ENCODE measurements around the gene DGCR2.
A peak's percentile ranks its signal among the peaks of the same experiment; 100 is the strongest.

The DGCR2 gene

GRCh38 chr22:19149991-19150390 lies 27.8 kb upstream of the DGCR2 start, which contains the start of gene GSC2:
TSS of gene GSC2 (minus strand) at chr22:19150292. CDS start at chr22:19150283, 9 bp downstream.
- H3K27ac Mint-ChIP-seq, result no peak within 1 kb of the TSS
- H3K27me3 Mint-ChIP-seq, result peaks cover 52% of the 10 kb centered on the region
- no peaks in the 10 kb centered on the region for H3K36me3 Mint-ChIP-seq (ENCODE audit: low read depth)
- no peaks in the 10 kb centered on the region for H3K9me3 Mint-ChIP-seq
- DNase-seq, result no peak
- H3K4me1 Mint-ChIP-seq (ENCODE audit: low read depth), result peaks cover 5% of the 10 kb centered on the region
- peak within 1 kb of the TSS; percentile 32 for H3K4me3 Mint-ChIP-seq

GRCh38 chr22:19149047-19149883 lies 27.1 kb upstream of the DGCR2 start:
- Mint-ChIP-seq H3K27me3 (peaks cover 47% of the 10 kb centered on the region), H3K4me3 (peak overlapping the region; percentile 32), H3K9me3 (no peaks in the 10 kb centered on the region), H3K36me3 (ENCODE audit: low read depth) (peaks cover 3% of the 10 kb centered on the region), H3K27ac (no peak overlapping the region), H3K4me1 (ENCODE audit: low read depth) (peaks cover 9% of the 10 kb centered on the region)
- peak; percentile 60 for DNase-seq

GRCh38 chr22:19148417-19149046 lies 26.3 kb upstream of the DGCR2 start:
- DNase-seq, result no peak
- H3K9me3 Mint-ChIP-seq, result no peaks in the 10 kb centered on the region
- no peak overlapping the region for H3K27ac Mint-ChIP-seq
- H3K4me3 Mint-ChIP-seq, result no peak overlapping the region
- H3K27me3 Mint-ChIP-seq, result peaks cover 43% of the 10 kb centered on the region
- H3K4me1 Mint-ChIP-seq (ENCODE audit: low read depth), result peaks cover 15% of the 10 kb centered on the region
- H3K36me3 Mint-ChIP-seq (ENCODE audit: low read depth), result peaks cover 8% of the 10 kb centered on the region

GRCh38 chr22:19147195-19147780 lies 25.1 kb upstream of the DGCR2 start:
- Mint-ChIP-seq H3K4me3 (no peak overlapping the region), H3K9me3 (no peaks in the 10 kb centered on the region), H3K4me1 (ENCODE audit: low read depth) (peaks cover 23% of the 10 kb centered on the region), H3K27me3 (peaks cover 34% of the 10 kb centered on the region), H3K36me3 (ENCODE audit: low read depth) (peaks cover 15% of the 10 kb centered on the region), H3K27ac (no peak overlapping the region)
- no peak for DNase-seq

- H3K9me3 Mint-ChIP-seq, result no peaks in the 10 kb centered on the region
- no peak overlapping the region for H3K27ac Mint-ChIP-seq
- peaks cover 27% of the 10 kb centered on the region for H3K4me1 Mint-ChIP-seq (ENCODE audit: low read depth)
- peaks cover 23% of the 10 kb centered on the region for H3K36me3 Mint-ChIP-seq (ENCODE audit: low read depth)
- peaks cover 27% of the 10 kb centered on the region for H3K27me3 Mint-ChIP-seq
- DNase-seq, result no peak
- H3K4me3 Mint-ChIP-seq, result no peak overlapping the region
Observed at GRCh38 chr22:19146215-19146968, 24.2 kb upstream of the DGCR2 start.

GRCh38 chr22:19143967-19144400 lies 21.8 kb upstream of the DGCR2 start:
- peaks cover 14% of the 10 kb centered on the region for H3K27me3 Mint-ChIP-seq
- H3K4me3 Mint-ChIP-seq, result peak overlapping the region; percentile 98
- peak overlapping the region; percentile 98 for H3K27ac Mint-ChIP-seq
- H3K36me3 Mint-ChIP-seq (ENCODE audit: low read depth), result peaks cover 47% of the 10 kb centered on the region
- peak; percentile 49 for DNase-seq
- H3K9me3 Mint-ChIP-seq, result no peaks in the 10 kb centered on the region
- peaks cover 23% of the 10 kb centered on the region for H3K4me1 Mint-ChIP-seq (ENCODE audit: low read depth)

GRCh38 chr22:19143212-19143611 lies 21.0 kb upstream of the DGCR2 start:
- peaks cover 54% of the 10 kb centered on the region for H3K36me3 Mint-ChIP-seq (ENCODE audit: low read depth)
- H3K27me3 Mint-ChIP-seq, result peaks cover 7% of the 10 kb centered on the region
- DNase-seq, result no peak
- H3K9me3 Mint-ChIP-seq, result no peaks in the 10 kb centered on the region
- H3K27ac Mint-ChIP-seq, result peak overlapping the region; percentile 98
- H3K4me3 Mint-ChIP-seq, result peak overlapping the region; percentile 98
- peaks cover 23% of the 10 kb centered on the region for H3K4me1 Mint-ChIP-seq (ENCODE audit: low read depth)

- Mint-ChIP-seq H3K36me3 (ENCODE audit: low read depth) (peaks cover 62% of the 10 kb centered on the region), H3K27ac (no peak overlapping the region), H3K4me3 (peak overlapping the region; percentile 52), H3K9me3 (no peaks in the 10 kb centered on the region), H3K27me3 (no peaks in the 10 kb centered on the region), H3K4me1 (ENCODE audit: low read depth) (peaks cover 23% of the 10 kb centered on the region)
- DNase-seq, result no peak
Observed at GRCh38 chr22:19142394-19142793, 20.2 kb upstream of the DGCR2 start.

- no peak overlapping the region for H3K27ac Mint-ChIP-seq
- peaks cover 82% of the 10 kb centered on the region for H3K36me3 Mint-ChIP-seq (ENCODE audit: low read depth)
- no peaks in the 10 kb centered on the region for H3K27me3 Mint-ChIP-seq
- peaks cover 23% of the 10 kb centered on the region for H3K4me1 Mint-ChIP-seq (ENCODE audit: low read depth)
- no peak overlapping the region for H3K4me3 Mint-ChIP-seq
- DNase-seq, result no peak
- H3K9me3 Mint-ChIP-seq, result no peaks in the 10 kb centered on the region
Observed at GRCh38 chr22:19139974-19140373, 17.8 kb upstream of the DGCR2 start.

GRCh38 chr22:19139001-19139356 lies 16.8 kb upstream of the DGCR2 start:
- peaks cover 86% of the 10 kb centered on the region for H3K36me3 Mint-ChIP-seq (ENCODE audit: low read depth)
- no peaks in the 10 kb centered on the region for H3K9me3 Mint-ChIP-seq
- DNase-seq, result no peak
- peaks cover 16% of the 10 kb centered on the region for H3K4me1 Mint-ChIP-seq (ENCODE audit: low read depth)
- H3K4me3 Mint-ChIP-seq, result no peak overlapping the region
- H3K27ac Mint-ChIP-seq, result no peak overlapping the region
- H3K27me3 Mint-ChIP-seq, result no peaks in the 10 kb centered on the region

GRCh38 chr22:19138217-19139000 lies 16.2 kb upstream of the DGCR2 start:
- no peak for DNase-seq
- H3K9me3 Mint-ChIP-seq, result no peaks in the 10 kb centered on the region
- H3K4me3 Mint-ChIP-seq, result no peak overlapping the region
- H3K27ac Mint-ChIP-seq, result no peak overlapping the region
- H3K4me1 Mint-ChIP-seq (ENCODE audit: low read depth), result peaks cover 12% of the 10 kb centered on the region
- H3K27me3 Mint-ChIP-seq, result no peaks in the 10 kb centered on the region
- H3K36me3 Mint-ChIP-seq (ENCODE audit: low read depth), result peaks cover 88% of the 10 kb centered on the region

- Mint-ChIP-seq H3K27me3 (no peaks in the 10 kb centered on the region), H3K27ac (peak overlapping the region; percentile 11), H3K4me3 (no peak overlapping the region), H3K9me3 (no peaks in the 10 kb centered on the region), H3K36me3 (ENCODE audit: low read depth) (peaks cover 92% of the 10 kb centered on the region), H3K4me1 (ENCODE audit: low read depth) (peaks cover 6% of the 10 kb centered on the region)
- no peak for DNase-seq
Observed at GRCh38 chr22:19137384-19138216, 15.4 kb upstream of the DGCR2 start.

GRCh38 chr22:19136915-19137314 lies 14.7 kb upstream of the DGCR2 start:
- Mint-ChIP-seq H3K27ac (peak overlapping the region; percentile 19), H3K36me3 (ENCODE audit: low read depth) (peaks cover 92% of the 10 kb centered on the region), H3K27me3 (no peaks in the 10 kb centered on the region), H3K4me1 (ENCODE audit: low read depth) (peaks cover 3% of the 10 kb centered on the region), H3K4me3 (no peak overlapping the region), H3K9me3 (no peaks in the 10 kb centered on the region)
- DNase-seq, result no peak

Data from activated T-cell treated with anti-CD3 and anti-CD28 coated beads, Interleukin-2, amount 50 U/mL, for 24 hours (primary cell).